OCI-LY1 (cell line): ENCODE data around the gene RNF141.

ENCODE experiments used
- H2AFZ ChIP-seq: fragments of 200-600 bp; sonication (generic), shearing (Covaris generic); 2 replicates; pipeline ENCODE4 v1.6.0; 2014; ENCODE audit warnings: antibody characterized with exemption, mild to moderate bottlenecking, low read length
- H3F3A ChIP-seq: fragments of 200-600 bp; sonication (generic), shearing (Covaris generic); 2 replicates; pipeline ENCODE4 v1.6.0; 2014; ENCODE audit warnings: mild to moderate bottlenecking, antibody characterized with exemption, low read length, moderate library complexity; ENCODE audit not compliant: insufficient read depth
- H3K27ac ChIP-seq: fragments of 200-600 bp; sonication (generic); 2 replicates; pipeline ENCODE4 v1.5.1; 2014; ENCODE audit warnings: low read length, mixed run types, mild to moderate bottlenecking, low read depth; ENCODE audit not compliant: poor library complexity, severe bottlenecking
- H3K27me3 ChIP-seq: fragments of 200-600 bp; sonication (generic); 2 replicates; pipeline ENCODE4 v1.6.0; 2014; ENCODE audit warnings: antibody characterized with exemption, mild to moderate bottlenecking, low read length, moderate library complexity; ENCODE audit not compliant: insufficient read depth
- H3K36me3 ChIP-seq: fragments of 200-600 bp; sonication (generic); 2 replicates; pipeline ENCODE4 v1.6.1; 2014; ENCODE audit warnings: mild to moderate bottlenecking, antibody characterized with exemption, low read length, moderate library complexity, mixed read lengths; ENCODE audit not compliant: insufficient read depth
- H3K4me1 ChIP-seq: fragments of 200-600 bp; sonication (generic); 2 replicates; pipeline ENCODE4 v1.5.1; 2014; ENCODE audit warnings: mild to moderate bottlenecking, low read length, moderate library complexity; ENCODE audit not compliant: insufficient read depth, severe bottlenecking
- H3K4me2 ChIP-seq: fragments of 200-600 bp; sonication (generic), shearing (Covaris generic); 2 replicates; pipeline ENCODE4 v1.6.1; 2014; ENCODE audit warnings: low read length
- H3K4me3 ChIP-seq: fragments of 200-600 bp; sonication (generic); 2 replicates; pipeline ENCODE4 v1.5.1; 2014; ENCODE audit warnings: low read length, low read depth, mild to moderate bottlenecking, mixed read lengths; ENCODE audit not compliant: poor library complexity, severe bottlenecking
- H3K79me2 ChIP-seq: fragments of 200-600 bp; shearing (Covaris generic); 2 replicates; pipeline ENCODE4 v1.6.1; 2016; ENCODE audit warnings: mixed run types, low read length, mixed read lengths; ENCODE audit not compliant: insufficient read depth
- H3K9ac ChIP-seq: fragments of 200-600 bp; sonication (generic), shearing (Covaris generic); 2 replicates; pipeline ENCODE4 v1.6.1; 2014; ENCODE audit warnings: mild to moderate bottlenecking, low read length, mixed read lengths
- H3K9me2 ChIP-seq: fragments of 200-600 bp; sonication (generic), shearing (Covaris generic); 2 replicates; pipeline ENCODE4 v1.6.1; 2014; ENCODE audit warnings: low read depth, mild to moderate bottlenecking, low read length, mixed read lengths
- H3K9me3 ChIP-seq: fragments of 200-600 bp; shearing (Covaris generic); 2 replicates; pipeline ENCODE4 v1.6.1; 2014; ENCODE audit warnings: low read length, mixed read lengths
- H4K20me1 ChIP-seq: fragments of 200-600 bp; sonication (generic), shearing (Covaris generic); 2 replicates; pipeline ENCODE4 v1.6.0; 2016; ENCODE audit warnings: mild to moderate bottlenecking, low read length; ENCODE audit not compliant: insufficient read depth
- CTCF ChIP-seq: fragments of 200-600 bp; sonication (generic), shearing (Covaris generic); IDR thresholded peaks from 2 replicates; pipeline ENCODE4 v1.5.1; 2017; ENCODE audit warnings: mild to moderate bottlenecking, antibody characterized with exemption, low read length, moderate library complexity, mixed read lengths
- EZH2 ChIP-seq: fragments of 200-600 bp; sonication (generic), shearing (Covaris generic); IDR thresholded peaks from 2 replicates; pipeline ENCODE4 v1.8.0; 2017; ENCODE audit warnings: borderline replicate concordance, mixed run types, mild to moderate bottlenecking, antibody characterized with exemption, low read length, moderate library complexity, mixed read lengths

Gene RNF141

GRCh38 chr11:10495464-10495786 is 45.6 kb downstream of the RNF141 start:
- Histone ChIP-seq H3F3A (no peaks in the 10 kb centered on the region), H3K9me3 (no peaks in the 10 kb centered on the region), H3K36me3 (peaks cover 84% of the 10 kb centered on the region), H3K9ac (no peak overlapping the region), H3K9me2 (no peaks in the 10 kb centered on the region), H3K27ac (no peak overlapping the region), H3K4me1 (no peaks in the 10 kb centered on the region), H4K20me1 (no peaks in the 10 kb centered on the region), H3K4me2 (no peak overlapping the region), H3K79me2 (no peaks in the 10 kb centered on the region), H2AFZ (no peak overlapping the region), H3K27me3 (no peaks in the 10 kb centered on the region), H3K4me3 (no peak overlapping the region)
- TF ChIP-seq EZH2: no peak
- no peak for TF ChIP-seq CTCF

- Histone ChIP-seq H4K20me1 (no peaks in the 10 kb centered on the region), H3K79me2 (no peaks in the 10 kb centered on the region), H2AFZ (no peak overlapping the region), H3K4me2 (no peak overlapping the region), H3K9me3 (no peaks in the 10 kb centered on the region), H3F3A (no peaks in the 10 kb centered on the region), H3K27me3 (no peaks in the 10 kb centered on the region), H3K4me3 (no peak overlapping the region), H3K27ac (no peak overlapping the region), H3K4me1 (no peaks in the 10 kb centered on the region), H3K36me3 (peaks cover 84% of the 10 kb centered on the region), H3K9me2 (no peaks in the 10 kb centered on the region), H3K9ac (no peak overlapping the region)
- TF ChIP-seq CTCF: no peak
- no peak for TF ChIP-seq EZH2
Observed at GRCh38 chr11:10494636-10495463, 46.1 kb downstream of the RNF141 start.

DNA sequence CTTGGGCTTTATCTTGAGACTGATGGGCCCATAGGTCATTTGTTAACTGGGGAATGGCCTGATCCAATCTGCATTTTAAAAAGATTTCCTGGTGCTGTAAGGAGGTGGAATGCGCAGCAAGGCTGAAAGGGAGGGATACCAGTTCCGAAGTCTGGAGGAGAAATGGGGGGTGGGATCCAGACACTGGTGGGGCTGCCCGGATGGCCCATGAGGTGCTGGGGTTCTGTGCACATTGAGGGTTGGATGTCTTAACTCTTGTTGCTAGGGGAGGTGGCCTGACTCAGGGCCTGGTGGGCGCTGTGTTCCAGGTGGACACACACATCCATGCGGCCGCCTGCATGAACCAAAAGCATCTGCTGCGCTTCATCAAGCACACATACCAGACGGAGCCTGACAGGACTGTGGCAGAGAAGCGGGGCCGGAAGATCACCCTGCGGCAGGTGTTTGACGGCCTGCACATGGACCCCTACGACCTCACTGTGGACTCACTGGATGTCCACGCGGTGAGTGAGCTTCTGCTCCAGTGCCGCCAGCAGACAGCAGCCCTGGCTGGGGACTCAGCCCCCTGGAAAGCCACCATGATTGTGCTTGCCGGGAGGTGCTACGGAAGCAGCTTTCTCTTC is 47.8 kb downstream of the RNF141 start:
- H3K9ac ChIP-seq: no peak overlapping the region
- no peaks in the 10 kb centered on the region for H4K20me1 ChIP-seq
- H3K4me3 ChIP-seq: no peak overlapping the region
- no peak overlapping the region for H3K27ac ChIP-seq
- H3K4me2 ChIP-seq: no peak overlapping the region
- H3K9me3 ChIP-seq: no peaks in the 10 kb centered on the region
- H3K9me2 ChIP-seq: no peaks in the 10 kb centered on the region
- no peaks in the 10 kb centered on the region for H3F3A ChIP-seq
- H2AFZ ChIP-seq: no peak overlapping the region
- H3K4me1 ChIP-seq: peaks cover 13% of the 10 kb centered on the region
- no peak for TF ChIP-seq CTCF
- no peak for TF ChIP-seq EZH2
- H3K36me3 ChIP-seq: peaks cover 80% of the 10 kb centered on the region
- H3K79me2 ChIP-seq: no peaks in the 10 kb centered on the region
- no peaks in the 10 kb centered on the region for H3K27me3 ChIP-seq
